Measurements from ENCODE around the gene UQCR11. TPM values are rescaled to one million over a fixed set of nuclear protein-coding genes. Genes with fewer than 3 reads are reported as not detected.

The UQCR11 gene
- total RNA-seq, 4 donors from 2014 or later: 111 to 152 (median 132) TPM

DNA sequence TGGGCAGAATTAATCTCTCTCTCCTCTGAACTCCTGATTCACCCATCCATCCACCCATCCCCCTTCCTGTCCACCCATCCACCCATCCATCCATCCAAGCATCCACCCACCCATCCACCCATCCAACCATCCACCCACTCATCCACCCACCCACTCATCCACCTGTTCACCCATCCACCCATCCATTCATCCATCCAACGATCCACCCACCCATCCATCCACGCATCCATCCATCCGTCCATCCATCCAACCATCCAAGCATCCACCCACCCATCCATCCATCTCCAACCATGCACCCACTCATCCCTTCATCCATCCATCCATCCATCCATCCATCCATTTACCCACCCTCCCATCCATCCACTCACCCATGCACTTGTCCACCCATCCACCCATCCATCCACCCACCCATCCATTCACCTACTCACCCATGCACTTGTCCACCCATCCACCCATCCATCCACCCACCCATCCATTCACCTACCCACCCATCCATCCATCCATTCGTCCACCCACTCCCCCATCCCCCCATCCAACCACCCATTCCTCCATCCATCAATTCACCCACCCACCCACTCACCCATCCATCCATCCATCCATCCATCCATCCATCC is 55.8 kb downstream of the UQCR11 start:
- 83% methylated on average over 4 of the region's 4 CpGs for WGBS
- H3K36me3 ChIP-seq: no peaks in the 10 kb centered on the region
- peaks cover 5 to 9% (median 6%) of the 10 kb centered on the region in 4 donors for H3K4me1 ChIP-seq
- no peak overlapping the region for H3K4me3 ChIP-seq
- no peaks in the 10 kb centered on the region for H3K9me3 ChIP-seq
- intact Hi-C loops (cut with DNase I): no loop called here
- peaks cover 0 to 14% (median 5%) of the 10 kb centered on the region in 4 donors for H3K27me3 ChIP-seq
- H3K27ac ChIP-seq (replicated peaks in 1 of 4): no peak overlapping the region
- no peak for TF ChIP-seq EP300 (IDR thresholded peaks at IDR 0.05)
- no peak for TF ChIP-seq POLR2A (IDR thresholded peaks at IDR 0.05; ENCODE audit: low read depth)
- TF ChIP-seq POLR2AphosphoS5 (IDR thresholded peaks at IDR 0.05): no peak
- TF ChIP-seq, protein P1, sequence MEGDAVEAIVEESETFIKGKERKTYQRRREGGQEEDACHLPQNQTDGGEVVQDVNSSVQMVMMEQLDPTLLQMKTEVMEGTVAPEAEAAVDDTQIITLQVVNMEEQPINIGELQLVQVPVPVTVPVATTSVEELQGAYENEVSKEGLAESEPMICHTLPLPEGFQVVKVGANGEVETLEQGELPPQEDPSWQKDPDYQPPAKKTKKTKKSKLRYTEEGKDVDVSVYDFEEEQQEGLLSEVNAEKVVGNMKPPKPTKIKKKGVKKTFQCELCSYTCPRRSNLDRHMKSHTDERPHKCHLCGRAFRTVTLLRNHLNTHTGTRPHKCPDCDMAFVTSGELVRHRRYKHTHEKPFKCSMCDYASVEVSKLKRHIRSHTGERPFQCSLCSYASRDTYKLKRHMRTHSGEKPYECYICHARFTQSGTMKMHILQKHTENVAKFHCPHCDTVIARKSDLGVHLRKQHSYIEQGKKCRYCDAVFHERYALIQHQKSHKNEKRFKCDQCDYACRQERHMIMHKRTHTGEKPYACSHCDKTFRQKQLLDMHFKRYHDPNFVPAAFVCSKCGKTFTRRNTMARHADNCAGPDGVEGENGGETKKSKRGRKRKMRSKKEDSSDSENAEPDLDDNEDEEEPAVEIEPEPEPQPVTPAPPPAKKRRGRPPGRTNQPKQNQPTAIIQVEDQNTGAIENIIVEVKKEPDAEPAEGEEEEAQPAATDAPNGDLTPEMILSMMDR (IDR thresholded peaks at IDR 0.05): no peak
- DNase-seq (ENCODE audit: extremely low spot score): no peak

Small RNA genes within 50 kb of the gene (small RNA-seq; reads per million reads assigned to genes)
- gene AC005943.2 (0 reads per million in 3 donors), gene RN7SL477P (0 reads per million in 3 donors), gene RNU6-1223P (0 reads per million in 3 donors)

Other genes with a start within 250 kb of the UQCR11 start
- gene NDUFS7, start 221.6 kb downstream of the UQCR11 start, total RNA-seq: 100 to 1,000 TPM in 1 of 4 donors, 10 to 100 TPM in 3; 85.6 to 110 (median 89.4) TPM
- gene GAMT, start 203.9 kb downstream of the UQCR11 start, total RNA-seq: 10 to 100 TPM in 3 of 4 donors, 1 to 10 TPM in 1; 5.8 to 13.4 (median 11.9) TPM
- 10 to 100 TPM; 44.9 to 79.4 (median 52.9) TPM for gene DAZAP1, start 197.9 kb downstream of the UQCR11 start, total RNA-seq
- 1,000 to 10,000 TPM; 1,297 to 2,978 (median 2,171) TPM for gene RPS15, start 167.1 kb downstream of the UQCR11 start, total RNA-seq
- 1 to 10 TPM in 2 of 4 donors, under 1 TPM in 2; 0.42 to 1.8 (median 1.2) TPM for gene APC2, start 155.3 kb downstream of the UQCR11 start, total RNA-seq
- gene C19orf25, start 126.2 kb downstream of the UQCR11 start, total RNA-seq: 10 to 100 TPM; 21.6 to 43.6 (median 29.8) TPM
- gene PCSK4, start 115.1 kb downstream of the UQCR11 start, total RNA-seq: 1 to 10 TPM; 1.9 to 5.4 (median 3.3) TPM
- gene REEP6, start 114.3 kb downstream of the UQCR11 start, total RNA-seq: 1 to 10 TPM in 1 of 4 donors, under 1 TPM in 2, not detected in 1; 0.23 to 2.3 (median 0.99) TPM
- gene ADAMTSL5, start 92.4 kb downstream of the UQCR11 start, total RNA-seq: 1 to 10 TPM; 3.9 to 5.9 (median 4.7) TPM
- gene PLK5, start 81.4 kb downstream of the UQCR11 start, total RNA-seq: under 1 TPM in 1 of 4 donors, not detected in 3; 0.17 TPM
- gene MEX3D, start 37.1 kb downstream of the UQCR11 start, total RNA-seq: 10 to 100 TPM; 21.6 to 64.4 (median 47.5) TPM
- 100 to 1,000 TPM in 3 of 4 donors, 10 to 100 TPM in 1; 81.8 to 152 (median 114) TPM for gene MBD3, start 12.6 kb downstream of the UQCR11 start, total RNA-seq
- 10 to 100 TPM; 32.0 to 53.6 (median 46.5) TPM for gene TCF3, start 47.2 kb upstream of the UQCR11 start, total RNA-seq
- not detected for gene ONECUT3, start 148.0 kb upstream of the UQCR11 start, total RNA-seq
- gene ATP8B3, start 206.8 kb upstream of the UQCR11 start, total RNA-seq: under 1 TPM; 0.19 to 0.92 (median 0.66) TPM
- 10 to 100 TPM; 16.2 to 36.0 (median 26.1) TPM for gene REXO1, start 243.0 kb upstream of the UQCR11 start, total RNA-seq

All from esophagus muscularis mucosa (tissue), 4 donors.